ENCODE measurements around the gene GRAMD1C. TPM values are rescaled to one million over a fixed set of nuclear protein-coding genes. Genes with fewer than 3 reads are reported as not detected.

The GRAMD1C gene
- total and polyA plus RNA-seq, 8 donors = 3.1 to 6.9 (median 5.0) TPM

DNA sequence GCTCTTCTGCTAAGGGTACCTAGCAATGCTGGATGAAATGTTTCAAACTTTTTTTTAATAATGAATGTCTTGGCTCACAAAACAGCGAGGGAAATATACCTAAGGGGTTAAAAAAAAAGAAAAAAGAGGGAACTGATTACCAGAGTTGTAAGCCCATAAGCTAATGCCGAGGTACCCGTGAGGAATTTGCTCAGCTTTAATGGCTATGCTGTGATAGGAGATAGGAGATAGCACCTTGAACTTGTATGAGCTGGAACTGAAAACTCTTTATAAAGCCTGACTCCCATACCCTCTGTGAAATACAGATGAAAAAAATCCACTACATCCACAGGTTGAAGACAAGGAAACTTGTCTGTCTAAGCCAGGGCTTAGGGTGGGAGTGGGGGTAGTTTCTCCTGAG, 13.9 kb downstream of the GRAMD1C start:
- no peaks in the 10 kb centered on the region for H3K36me3 ChIP-seq
- H3K27ac ChIP-seq = no peak overlapping the region
- intact Hi-C loops (cut with DNase I) = no loop called here

DNA sequence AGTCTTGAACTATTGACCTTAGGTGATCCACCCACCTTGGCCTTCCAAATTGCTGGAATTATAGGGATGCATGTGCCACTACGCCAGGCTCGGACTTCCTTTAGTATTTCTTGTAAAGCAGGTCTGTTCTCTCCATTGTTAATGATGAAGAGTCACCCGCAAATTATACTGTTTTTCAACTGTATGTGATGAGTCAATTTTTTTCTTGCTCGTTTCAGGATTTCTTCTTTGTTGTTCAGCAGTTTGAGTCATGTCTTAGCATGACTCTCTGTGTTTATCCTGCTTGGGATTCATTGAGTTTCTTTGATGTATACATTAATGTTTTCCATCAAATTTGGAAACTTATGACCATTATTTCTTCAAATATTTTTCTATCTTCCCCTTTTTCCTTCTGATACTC, 28.9 kb downstream of the GRAMD1C start:
- DNase-seq = no peak
- ATAC-seq = no peak
- Histone ChIP-seq H3K36me3 (no peaks in the 10 kb centered on the region), H3K4me1 (no peaks in the 10 kb centered on the region), H3K9me3 (no peaks in the 10 kb centered on the region), H3K27me3 (no peaks in the 10 kb centered on the region), H3K27ac (no peak overlapping the region), H3K4me3 (no peak overlapping the region)
- intact Hi-C loops (cut with DNase I) = no loop called here
- TF ChIP-seq, protein P1, sequence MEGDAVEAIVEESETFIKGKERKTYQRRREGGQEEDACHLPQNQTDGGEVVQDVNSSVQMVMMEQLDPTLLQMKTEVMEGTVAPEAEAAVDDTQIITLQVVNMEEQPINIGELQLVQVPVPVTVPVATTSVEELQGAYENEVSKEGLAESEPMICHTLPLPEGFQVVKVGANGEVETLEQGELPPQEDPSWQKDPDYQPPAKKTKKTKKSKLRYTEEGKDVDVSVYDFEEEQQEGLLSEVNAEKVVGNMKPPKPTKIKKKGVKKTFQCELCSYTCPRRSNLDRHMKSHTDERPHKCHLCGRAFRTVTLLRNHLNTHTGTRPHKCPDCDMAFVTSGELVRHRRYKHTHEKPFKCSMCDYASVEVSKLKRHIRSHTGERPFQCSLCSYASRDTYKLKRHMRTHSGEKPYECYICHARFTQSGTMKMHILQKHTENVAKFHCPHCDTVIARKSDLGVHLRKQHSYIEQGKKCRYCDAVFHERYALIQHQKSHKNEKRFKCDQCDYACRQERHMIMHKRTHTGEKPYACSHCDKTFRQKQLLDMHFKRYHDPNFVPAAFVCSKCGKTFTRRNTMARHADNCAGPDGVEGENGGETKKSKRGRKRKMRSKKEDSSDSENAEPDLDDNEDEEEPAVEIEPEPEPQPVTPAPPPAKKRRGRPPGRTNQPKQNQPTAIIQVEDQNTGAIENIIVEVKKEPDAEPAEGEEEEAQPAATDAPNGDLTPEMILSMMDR (IDR thresholded peaks at IDR 0.05) = no peak

More for the DNA sequence above, 13.9 kb downstream of the GRAMD1C start:
- no peaks in the 10 kb centered on the region for H3K4me1 ChIP-seq
- TF ChIP-seq, protein P1 (IDR thresholded peaks at IDR 0.05) = no peak
- DNase-seq = no peak
- ATAC-seq = no peak
- no peaks in the 10 kb centered on the region for H3K27me3 ChIP-seq
- no peaks in the 10 kb centered on the region for H3K9me3 ChIP-seq
- no peak overlapping the region for H3K4me3 ChIP-seq

DNA sequence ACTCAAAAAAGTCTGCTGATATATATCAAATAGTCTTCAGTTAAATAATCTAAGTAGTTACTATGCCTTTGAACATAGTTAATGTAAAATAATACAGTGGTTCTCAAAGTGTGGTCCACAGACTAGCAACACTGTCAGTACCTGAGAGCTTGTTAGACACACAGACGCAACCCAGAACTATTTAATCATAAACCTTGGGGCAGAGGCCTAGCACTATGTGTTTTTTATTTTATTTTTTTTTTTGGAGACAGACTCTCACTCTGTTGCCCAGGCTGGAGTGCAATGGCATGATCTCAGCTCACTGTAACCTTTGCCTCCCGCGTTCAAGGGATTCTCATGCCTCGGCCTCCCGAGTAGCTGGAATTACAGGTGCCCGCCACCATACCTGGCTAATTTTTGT, 34.7 kb downstream of the GRAMD1C start:
- Histone ChIP-seq H3K4me3 (no peak overlapping the region), H3K9me3 (no peaks in the 10 kb centered on the region), H3K27ac (no peak overlapping the region), H3K27me3 (no peaks in the 10 kb centered on the region), H3K36me3 (no peaks in the 10 kb centered on the region), H3K4me1 (no peaks in the 10 kb centered on the region)
- DNase-seq = no peak
- ATAC-seq = no peak
- intact Hi-C loops (cut with DNase I) = no loop called here
- TF ChIP-seq, protein P1 (IDR thresholded peaks at IDR 0.05) = no peak

DNA sequence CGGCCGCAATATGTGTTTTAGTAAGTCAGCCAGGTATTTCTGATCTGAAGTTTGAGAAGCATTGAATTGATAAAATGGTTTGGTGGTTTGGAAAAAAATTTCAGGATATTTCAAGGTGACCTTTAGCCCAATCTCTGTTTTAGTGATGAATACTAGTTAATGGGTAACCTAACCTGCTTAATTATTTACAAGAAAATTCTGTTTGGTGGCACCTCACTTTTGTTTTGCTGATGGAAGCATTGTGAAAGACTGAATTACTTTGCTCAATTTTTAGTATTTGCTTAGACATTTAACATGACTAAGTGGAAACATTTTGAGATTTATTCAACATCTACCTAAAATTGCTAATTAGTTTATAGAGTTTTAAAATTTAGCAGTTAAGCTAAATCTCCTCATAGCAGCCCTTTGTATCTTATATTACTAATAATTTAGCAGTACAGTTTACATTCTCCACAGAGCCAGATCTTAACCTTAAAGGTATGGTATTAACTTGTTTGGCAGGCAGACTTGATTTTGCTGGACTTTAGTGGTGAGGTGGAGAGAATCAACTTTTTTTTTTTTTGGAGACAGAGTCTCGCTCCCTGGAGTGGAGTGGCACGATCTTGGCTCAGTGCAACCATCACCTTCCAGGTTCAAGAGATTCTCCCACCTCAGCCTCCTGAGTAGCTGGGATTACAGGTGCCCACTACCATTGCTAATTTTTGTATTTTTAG, 35.4 kb downstream of the GRAMD1C start:
- DNase-seq = no peak
- Histone ChIP-seq H3K27me3 (no peaks in the 10 kb centered on the region), H3K4me3 (no peak overlapping the region), H3K4me1 (no peaks in the 10 kb centered on the region), H3K27ac (no peak overlapping the region), H3K36me3 (no peaks in the 10 kb centered on the region), H3K9me3 (no peaks in the 10 kb centered on the region)
- TF ChIP-seq, protein P1 (IDR thresholded peaks at IDR 0.05) = no peak
- intact Hi-C loops (cut with DNase I) = no loop called here
- ATAC-seq = no peak

DNA sequence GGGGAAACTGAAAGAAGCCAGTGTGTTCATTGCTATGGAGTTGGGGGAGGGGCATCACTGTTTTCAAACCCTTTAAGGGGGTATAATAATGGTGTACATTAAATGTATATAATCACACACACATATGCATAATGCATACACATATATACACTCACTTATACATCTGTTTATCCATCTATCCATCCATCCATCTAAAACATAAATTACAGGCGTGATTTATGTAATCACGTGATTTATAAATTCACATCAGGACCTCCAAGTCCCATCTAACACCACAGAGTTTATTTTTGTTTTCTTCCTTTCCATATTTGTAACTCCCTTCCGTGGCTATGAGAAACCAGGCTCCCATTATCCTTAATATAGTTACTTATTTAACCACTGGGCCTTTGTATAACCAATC, 39.8 kb downstream of the GRAMD1C start:
- TF ChIP-seq, protein P1 (IDR thresholded peaks at IDR 0.05) = no peak
- Histone ChIP-seq H3K4me3 (no peak overlapping the region), H3K9me3 (no peaks in the 10 kb centered on the region), H3K27ac (no peak overlapping the region), H3K4me1 (no peaks in the 10 kb centered on the region), H3K27me3 (no peaks in the 10 kb centered on the region), H3K36me3 (no peaks in the 10 kb centered on the region)
- intact Hi-C loops (cut with DNase I) = no loop called here
- ATAC-seq (no peak), DNase-seq (no peak)

Measured in left lung (tissue), 10 donors.